Psoas muscle (tissue), 8 donors: ENCODE data around the gene TANC1. TPM values are rescaled to one million over a fixed set of nuclear protein-coding genes. Genes with fewer than 3 reads are reported as not detected.

ENCODE experiments used
- ATAC-seq, 4 donors: fragments of 200-7000 bp; cut with Tn5 transposase; one replicate each; pipeline ENCODE4 v1.9.1; 2020; ENCODE audit warnings: moderate library complexity in 3 of 4, mild to moderate bottlenecking in 2 of 4
- DNase-seq, 2 donors: peaks; one replicate each; pipeline ENCODE4 v3.0.0-alpha.2; 2020
- H3K27ac ChIP-seq: fragments of 200-600 bp; one replicate; pipeline ENCODE4 v1.8.0; 2022
- H3K27me3 ChIP-seq, 3 donors: fragments of 200-600 bp in 1 of 3; one replicate each; pipeline versions ENCODE4 v1.6.1 to v1.8.0; 2013 to 2022; ENCODE audit warnings: low read length in 2 of 3, mild to moderate bottlenecking in 2 of 3, moderate library complexity in 1 of 3; ENCODE audit not compliant: insufficient read depth in 3 of 3
- H3K36me3 ChIP-seq, 2 donors: fragments of 200-600 bp in 1 of 2; one replicate each; pipeline versions ENCODE4 v1.6.1 to v1.8.0; 2013 to 2022; ENCODE audit warnings: low read depth in 1 of 2, mild to moderate bottlenecking in 1 of 2, moderate library complexity in 1 of 2; ENCODE audit not compliant: insufficient read depth in 1 of 2
- H3K4me1 ChIP-seq: fragments of 200-600 bp; one replicate; pipeline ENCODE4 v1.8.0; 2022
- H3K4me3 ChIP-seq: fragments of 200-600 bp; one replicate; pipeline ENCODE4 v1.8.0; 2022; ENCODE audit warnings: mild to moderate bottlenecking
- H3K9me3 ChIP-seq: fragments of 200-600 bp; one replicate; pipeline ENCODE4 v1.8.0; 2022
- CTCF ChIP-seq: fragments of 200-600 bp; IDR thresholded peaks from one replicate; pipeline ENCODE4 v1.8.0; 2022; ENCODE audit warnings: antibody characterized with exemption
- WGBS, 3 donors: extraction: QIAGEN DNeasy Blood & Tissue Kit; methylation state at CpG; one replicate each; pipeline versions ENCODE4 v1.1.6 to v1.1.7; 2013; 5-methylcytosine and 5-hydroxymethylcytosine counted together
- intact Hi-C, 2 donors: fragments of 100-400 bp; cut with DNase I; formaldehyde crosslinking; loops; one replicate each; pipeline versions ENCODE4 v1.11.0 to v1.14.2; 2022
- polyA plus RNA-seq, 3 donors: library from polyadenylated mRNA; stranded (reverse); fragments of 200-250 nt; gene quantifications; one replicate each; pipeline ENCODE4 v1.2.3, GENCODE V29; 2013
- total RNA-seq, 4 donors: library from RNA; stranded (reverse); fragmentation: NEBNext Ultra II Directional in 2 of 4; extraction: Animal tissue kit (Norgen Biotek cat#: 25700) in 2 of 4; gene quantifications; one replicate each; pipeline versions ENCODE4 v1.2.1 to v1.2.4, GENCODE V29; 2021 to 2023
- donor health status: healthy with polysubstance abuse.
- donor health status: DM: no; HTN: no; CAD: no; lungs with moderate emphysema.
- donor health status: Bipolar disorder and iron deficiency.
- donor health status: healthy.
- donor health status: DM: yes; HTN: yes; CAD: no.
- donor health status: DM: no; HTN: no; CAD: no.
- donor health status: DM: no; HTN: no; CAD: no.
- donor health status: DM: yes; HTN: yes; CAD: no.

Gene TANC1
- total and polyA plus RNA-seq, 7 donors: 1.9 to 7.5 (median 3.2) TPM

- intact Hi-C loops: no loop called here
- Histone ChIP-seq H3K4me3 (no peak overlapping the region), H3K27me3 (no peaks in the 10 kb centered on the region), H3K27ac (no peak overlapping the region), H3K4me1 (no peaks in the 10 kb centered on the region), H3K36me3 (no peaks in the 10 kb centered on the region), H3K9me3 (no peaks in the 10 kb centered on the region)
- no peak for DNase-seq
- TF ChIP-seq CTCF: no peak
- WGBS, 3 donors: 74 to 81% (median 77%) methylated on average over 5 of the region's 5 CpGs
- no peak for ATAC-seq
Measured at GRCh38 chr2:159064446-159065301, 96.2 kb downstream of the TANC1 start.

- no peaks in the 10 kb centered on the region for H3K4me1 ChIP-seq
- TF ChIP-seq CTCF: no peak
- no peak overlapping the region for H3K27ac ChIP-seq
- H3K36me3 ChIP-seq: no peaks in the 10 kb centered on the region
- H3K9me3 ChIP-seq: no peaks in the 10 kb centered on the region
- no peak for DNase-seq
- no peak for ATAC-seq
- intact Hi-C loops: no loop called here
- no peak overlapping the region for H3K4me3 ChIP-seq
- WGBS, 3 donors: 72 to 83% (median 79%) methylated on average over 1 of the region's 1 CpG
- no peaks in the 10 kb centered on the region for H3K27me3 ChIP-seq
Measured at GRCh38 chr2:159065313-159065712, 96.9 kb downstream of the TANC1 start.

- H3K36me3 ChIP-seq: no peaks in the 10 kb centered on the region
- H3K4me3 ChIP-seq: no peak overlapping the region
- intact Hi-C loops: no loop called here
- H3K27ac ChIP-seq: no peak overlapping the region
- no peaks in the 10 kb centered on the region for H3K27me3 ChIP-seq
- ATAC-seq (no peak), DNase-seq (no peak)
- H3K9me3 ChIP-seq: no peaks in the 10 kb centered on the region
- TF ChIP-seq CTCF: no peak
- WGBS, 3 donors: 85 to 92% (median 90%) methylated on average over 4 of the region's 4 CpGs
- H3K4me1 ChIP-seq: no peaks in the 10 kb centered on the region
Measured at GRCh38 chr2:159065891-159066290, 97.5 kb downstream of the TANC1 start.

GRCh38 chr2:159066541-159067156 lies 98.2 kb downstream of the TANC1 start:
- no peaks in the 10 kb centered on the region for H3K27me3 ChIP-seq
- ATAC-seq (no peak), DNase-seq (no peak)
- H3K36me3 ChIP-seq: no peaks in the 10 kb centered on the region
- 47 to 53% (median 53%) methylated on average over 1 of the region's 1 CpG for WGBS, 3 donors
- intact Hi-C loops: no loop called here
- no peak for TF ChIP-seq CTCF
- H3K9me3 ChIP-seq: no peaks in the 10 kb centered on the region
- H3K4me3 ChIP-seq: no peak overlapping the region
- H3K27ac ChIP-seq: no peak overlapping the region
- H3K4me1 ChIP-seq: no peaks in the 10 kb centered on the region
